NCI-H2227 treated with DMSO at 0.1 percent for 48 hours (cell line): Measurements from ENCODE around the gene CDH4.
A peak's percentile ranks its signal among the peaks of the same experiment; 100 is the strongest.

Experiments used
- DNase-seq: peaks from one replicate; lab custom pipeline; 2025; lab: John Stamatoyannopoulos, UW

CDH4 gene

DNA sequence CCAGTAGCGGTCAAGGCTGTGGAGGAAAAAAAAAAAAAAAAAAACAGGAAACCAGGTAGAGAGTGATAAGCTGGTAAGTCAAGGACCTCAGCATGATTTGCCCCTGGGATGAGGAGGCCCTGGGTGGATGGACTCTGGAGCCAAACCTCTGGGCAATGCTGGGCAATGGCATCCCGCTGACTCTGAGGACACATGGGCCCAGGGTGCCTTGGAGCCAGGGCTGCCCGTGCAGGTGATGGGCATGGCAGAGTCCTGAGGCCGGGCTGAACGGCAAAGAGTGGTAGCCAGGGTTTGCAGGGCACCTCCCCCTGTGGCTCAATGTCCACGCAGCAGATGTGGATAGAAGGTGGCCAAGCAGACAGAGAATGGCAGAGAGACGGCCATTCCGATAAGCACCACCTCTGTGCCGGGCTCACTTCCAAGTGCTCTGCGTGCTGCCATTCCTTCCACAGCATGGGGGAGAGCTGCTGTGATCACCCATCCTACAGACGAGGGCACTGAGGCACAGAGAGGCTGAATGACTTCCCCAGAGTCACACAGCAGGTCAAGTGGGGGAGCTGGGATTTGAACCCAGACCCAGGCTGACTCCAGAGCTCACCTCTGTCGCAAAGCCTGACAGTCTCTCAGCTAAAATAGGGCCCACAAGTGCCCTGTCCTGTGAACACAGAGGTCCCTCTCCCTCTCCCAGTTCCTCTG is 353.9 kb downstream of the CDH4 start:
- DNase-seq, result no peak

DNA sequence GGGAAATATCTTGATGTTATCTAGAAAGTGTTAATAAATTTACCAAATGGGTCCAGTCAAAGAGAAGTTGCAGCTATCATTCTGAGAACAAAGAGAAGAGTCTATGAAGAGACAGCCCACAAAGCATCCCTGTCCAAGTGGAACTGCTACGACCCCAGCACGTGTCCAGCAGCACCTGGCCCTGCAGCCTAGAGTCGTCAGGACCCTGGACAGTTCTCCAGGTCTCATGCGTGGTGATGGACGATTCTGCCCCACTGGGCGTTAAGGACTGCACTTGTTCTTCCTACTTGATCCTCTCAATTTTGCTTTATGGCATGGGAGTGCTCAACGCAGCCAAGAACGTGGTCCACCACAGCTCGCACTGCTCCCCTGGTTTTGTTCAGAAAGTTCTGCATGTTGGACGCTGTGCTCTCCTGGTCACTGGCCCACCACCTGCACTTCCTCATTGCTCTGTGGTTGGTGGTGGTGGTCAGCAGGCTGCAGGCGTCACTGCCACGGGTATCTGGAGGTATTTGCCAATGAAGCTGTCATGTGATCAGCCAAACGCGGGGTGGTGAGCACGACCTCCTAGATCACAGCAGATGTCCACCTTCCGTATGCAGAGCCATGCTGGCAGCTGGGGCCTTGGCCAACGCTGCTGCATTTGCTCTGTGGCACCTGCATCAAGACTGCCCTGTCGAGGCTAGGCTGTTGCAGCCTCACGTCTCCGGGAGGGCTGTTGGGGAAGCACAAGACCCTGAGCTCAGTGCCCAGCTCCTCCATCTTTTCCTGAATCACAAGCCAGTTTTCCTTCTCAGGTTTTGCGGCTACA is 356.4 kb downstream of the CDH4 start:
- no peak for DNase-seq

DNA sequence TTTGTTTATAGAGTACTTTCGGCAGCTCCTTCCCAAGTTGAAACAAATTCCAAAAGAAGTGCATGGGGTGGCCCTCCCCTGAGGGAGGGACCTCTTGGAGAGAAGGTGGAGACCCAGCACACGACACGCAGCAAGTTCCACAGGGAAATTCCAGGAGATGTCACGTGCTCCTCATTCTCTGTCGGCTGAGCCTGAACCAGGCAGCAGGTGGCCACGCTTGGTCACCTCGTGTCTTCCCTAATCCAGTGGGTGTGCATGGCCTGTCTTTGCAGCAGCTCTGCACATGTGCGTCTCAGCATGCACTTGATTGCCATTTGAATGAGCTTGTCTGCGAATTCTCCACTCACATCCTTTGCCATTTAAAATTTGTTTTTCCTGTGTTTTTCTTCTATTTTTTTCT is 357.4 kb downstream of the CDH4 start:
- no peak for DNase-seq

DNA sequence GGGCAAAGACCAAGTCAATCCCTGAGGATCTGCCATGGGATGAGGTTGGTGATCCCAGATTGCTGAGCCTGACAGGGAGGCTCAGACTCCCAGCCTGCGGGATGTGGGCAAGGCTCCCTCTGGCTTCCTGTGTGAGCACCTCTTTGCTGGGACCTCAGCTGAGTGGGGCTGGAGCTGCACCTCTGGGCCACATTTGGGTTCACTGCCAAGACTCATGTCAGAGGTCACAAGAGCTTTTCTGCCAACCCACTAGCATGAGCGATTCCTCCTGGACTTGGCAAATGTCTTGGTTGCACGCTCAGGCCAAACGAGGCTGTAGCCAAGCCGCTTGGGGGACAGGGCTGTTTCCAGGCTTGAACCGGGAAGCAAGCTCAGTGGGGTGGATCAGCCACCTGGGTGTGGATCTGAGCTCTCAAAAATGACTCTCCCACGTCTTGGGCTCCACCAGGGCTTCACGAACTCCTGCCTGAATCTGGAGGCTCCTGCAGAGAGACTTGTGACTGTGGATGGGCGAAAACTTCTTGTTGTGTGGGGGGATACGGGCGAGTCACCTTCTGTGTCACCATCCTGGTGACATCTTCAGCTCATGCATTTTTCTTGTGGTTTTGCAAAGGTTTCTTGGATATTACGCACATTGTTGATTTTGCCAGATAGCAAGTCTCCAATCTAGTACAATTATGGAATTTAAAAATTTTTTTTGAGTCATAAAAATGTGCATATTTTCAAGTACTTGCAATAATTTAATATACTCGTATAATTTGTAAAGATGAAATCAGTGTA is 359.5 kb downstream of the CDH4 start:
- no peak for DNase-seq

DNA sequence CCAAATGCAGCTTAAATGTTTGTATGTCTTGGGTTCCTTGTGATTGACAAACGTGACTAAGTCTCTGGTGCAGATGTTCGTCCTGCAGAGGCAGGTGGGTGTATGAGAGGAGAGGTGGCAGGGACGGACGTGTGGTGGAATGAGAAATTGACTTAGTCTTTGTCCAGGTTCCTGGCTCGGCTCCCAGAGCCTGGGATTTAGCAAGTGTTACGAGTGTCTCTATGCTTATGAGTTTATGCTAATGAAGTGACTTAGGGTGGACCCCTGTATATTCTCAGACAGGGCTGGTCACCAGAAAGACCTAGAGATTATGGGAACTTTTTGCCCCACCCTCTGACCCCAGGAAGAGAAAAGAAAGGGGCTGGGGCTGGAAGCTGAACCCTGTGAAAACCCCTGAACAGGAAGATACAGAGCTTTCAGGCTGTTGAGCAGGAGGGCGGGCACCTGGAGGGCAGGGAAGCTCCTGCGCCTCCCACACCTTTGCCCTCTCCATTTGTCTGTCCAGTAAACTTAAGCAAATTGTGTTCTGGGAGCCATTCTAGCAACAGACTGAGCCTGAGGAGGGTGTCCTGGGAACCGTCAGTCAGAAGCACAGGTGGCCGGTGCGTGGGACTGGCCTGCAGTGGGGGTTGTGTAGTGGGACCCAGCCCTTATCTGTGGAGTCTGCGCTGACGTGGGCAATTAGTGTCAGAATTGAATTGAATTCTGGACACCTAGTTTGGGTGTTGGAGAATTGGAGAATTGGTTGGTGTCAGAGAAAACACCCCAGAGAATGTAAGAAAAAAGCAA is 362.1 kb downstream of the CDH4 start:
- no peak for DNase-seq

DNA sequence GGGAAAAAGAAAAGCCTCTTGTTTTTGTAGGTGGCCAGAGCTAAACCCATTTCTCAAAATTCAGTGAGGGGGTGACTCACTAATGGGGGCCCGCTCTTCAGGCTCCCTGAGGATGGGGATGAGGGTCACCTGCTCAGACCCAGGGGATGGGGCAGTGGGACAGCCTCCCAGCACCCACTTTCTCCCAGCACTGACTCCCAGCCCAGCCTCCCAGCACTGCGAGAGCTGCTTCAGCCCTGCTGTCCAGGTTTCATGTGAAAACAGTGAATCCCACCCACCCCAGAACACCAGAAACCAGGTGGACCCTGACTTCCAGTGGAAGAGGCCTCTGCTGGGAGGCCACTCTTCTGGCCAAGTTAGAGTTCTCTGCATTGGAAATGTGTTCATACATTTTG is 362.6 kb downstream of the CDH4 start:
- no peak for DNase-seq

DNA sequence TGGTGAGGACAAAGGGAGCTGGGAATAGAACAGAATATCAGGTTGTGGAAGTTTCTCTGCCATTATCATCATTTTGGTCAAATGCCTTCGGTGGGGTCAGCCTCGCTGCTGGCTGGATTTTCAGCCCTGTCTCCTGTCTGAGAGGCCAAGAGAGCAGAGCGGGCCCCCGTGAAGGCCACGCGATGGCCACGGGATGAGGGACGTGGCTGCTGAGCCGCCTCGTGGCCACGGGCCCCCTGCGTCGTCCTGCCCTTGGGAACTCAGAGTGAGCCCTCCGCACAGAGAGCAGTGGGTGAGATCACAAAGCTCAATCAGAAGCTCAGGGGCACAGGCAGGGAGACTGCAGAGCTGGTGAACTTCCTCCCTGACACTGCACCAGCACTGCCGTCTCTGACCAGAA is 363.7 kb downstream of the CDH4 start:
- DNase-seq, result no peak

DNA sequence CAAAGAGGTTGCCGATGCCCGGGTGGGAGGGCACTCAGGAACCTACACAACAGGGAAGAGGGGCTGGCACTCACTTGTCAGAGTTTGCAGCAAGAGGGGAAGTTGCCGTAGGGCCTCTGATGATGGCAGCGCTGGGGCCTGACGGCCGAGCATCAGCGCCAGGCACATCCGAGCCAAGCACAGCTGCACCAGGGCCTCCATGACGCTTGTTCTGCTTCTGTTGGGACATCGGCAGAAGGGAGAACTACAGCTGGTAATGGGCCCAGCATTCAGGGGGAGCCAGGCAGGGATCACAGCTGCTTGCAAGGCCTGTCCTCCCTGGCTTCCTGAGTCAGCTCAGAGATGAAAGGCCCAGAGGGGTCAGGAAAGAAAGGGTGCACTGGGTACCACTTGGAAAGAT is 367.7 kb downstream of the CDH4 start:
- no peak for DNase-seq

DNA sequence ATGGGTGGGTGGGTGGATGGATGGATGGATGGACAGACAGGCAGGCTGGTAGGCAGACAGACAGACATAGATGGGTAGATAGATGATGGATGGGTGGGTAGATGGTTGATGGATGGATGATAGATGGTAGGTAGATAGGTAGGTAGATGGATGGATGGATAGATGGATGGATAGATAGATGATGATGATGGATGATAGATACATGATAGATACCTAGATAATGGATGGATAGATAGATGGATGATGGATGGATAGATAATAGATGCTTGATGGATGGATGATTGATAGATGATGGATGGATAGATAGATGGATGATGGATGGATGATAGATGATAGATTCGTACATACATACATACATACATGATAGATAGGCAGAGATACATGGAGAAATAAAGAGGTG is 368.1 kb downstream of the CDH4 start:
- DNase-seq, result no peak

DNA sequence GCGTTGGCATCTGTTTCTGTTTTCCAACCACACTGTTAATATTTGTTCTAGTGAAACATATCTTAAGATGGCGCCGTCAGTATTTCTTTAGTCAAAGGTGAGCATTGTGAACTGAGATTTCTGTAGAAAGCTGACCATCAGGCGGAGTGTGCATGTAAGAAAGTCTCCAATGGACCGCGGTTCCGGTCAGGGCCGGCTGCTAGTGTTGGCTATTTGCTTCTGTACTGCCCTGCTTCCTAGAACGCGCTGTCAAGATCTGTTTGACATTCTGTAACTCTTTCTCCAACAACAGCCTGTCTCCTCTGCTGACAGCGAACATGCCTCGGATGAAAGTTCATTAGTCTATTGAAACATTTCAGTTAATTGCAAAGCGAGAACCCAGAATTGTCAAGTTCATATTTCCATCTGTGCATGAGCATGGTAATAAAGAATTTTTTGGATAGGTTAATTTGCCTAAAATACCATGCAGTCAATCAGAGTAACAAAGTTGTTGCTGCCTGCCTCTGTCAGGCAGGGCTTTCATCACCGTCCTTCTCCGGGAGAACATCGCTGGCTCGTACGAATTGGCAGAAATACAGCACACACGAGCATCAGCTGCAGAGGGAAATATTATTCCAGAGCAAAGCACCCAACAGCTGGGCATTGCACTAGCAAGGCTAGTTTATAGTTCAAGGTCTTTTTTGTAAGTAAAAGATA is 369.1 kb downstream of the CDH4 start:
- DNase-seq, result no peak

DNA sequence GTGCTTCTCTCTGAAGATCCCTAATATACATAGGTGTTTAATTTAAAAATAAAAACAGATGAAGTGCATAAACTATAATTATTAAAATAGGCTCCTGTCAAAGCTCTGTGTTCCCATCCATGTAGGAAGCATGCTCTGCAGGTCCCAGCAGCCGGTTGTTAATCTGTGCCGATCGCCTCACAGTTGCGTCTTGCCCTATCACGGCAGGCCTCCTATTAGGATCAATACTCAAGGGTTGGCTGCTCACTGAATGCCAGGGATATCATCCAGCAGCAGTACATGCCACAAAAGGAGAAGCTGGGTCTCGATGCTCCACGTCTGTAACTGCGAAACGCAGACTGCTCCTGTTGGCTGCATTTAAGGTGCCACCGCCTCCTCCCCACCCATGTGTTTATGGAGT is 369.8 kb downstream of the CDH4 start:
- DNase-seq, result no peak

DNA sequence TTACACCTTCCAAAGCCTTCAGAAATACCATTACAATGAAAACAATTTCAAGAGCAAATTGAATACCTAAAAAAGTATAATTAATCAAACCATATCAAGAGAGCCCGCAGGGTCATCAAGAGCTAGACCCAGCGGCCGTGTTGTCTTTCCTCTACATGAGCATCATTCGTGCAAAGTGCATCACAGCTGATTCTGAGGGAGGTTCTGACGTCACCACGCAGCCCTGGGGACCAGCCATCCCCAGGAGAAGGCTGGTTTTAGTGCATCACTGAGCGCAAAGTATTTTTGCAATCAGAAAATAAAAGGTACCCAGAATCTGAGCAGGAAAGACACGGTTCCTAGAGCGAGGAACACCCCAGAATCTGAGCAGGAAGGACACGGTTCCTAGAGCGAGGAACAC is 371.4 kb downstream of the CDH4 start:
- no peak for DNase-seq

DNA sequence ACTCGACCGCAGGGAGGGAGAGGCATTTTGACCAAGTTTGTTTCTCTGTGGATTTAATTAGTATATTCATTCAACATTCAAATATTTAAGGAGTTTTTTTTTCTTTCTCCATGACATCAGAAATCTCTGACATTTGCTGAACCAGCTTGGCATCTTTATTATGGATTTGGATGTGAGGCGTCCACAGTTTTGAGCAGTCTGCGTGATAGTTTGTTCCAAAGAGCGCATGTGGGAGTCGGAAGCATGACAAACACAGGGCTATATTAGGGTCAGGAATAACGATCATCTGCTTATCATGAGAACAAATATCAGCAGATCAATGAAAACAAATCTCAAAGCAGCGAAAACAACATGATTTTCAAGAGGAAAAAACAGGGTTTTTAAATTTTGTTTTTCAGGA is 373.2 kb downstream of the CDH4 start:
- no peak for DNase-seq

DNA sequence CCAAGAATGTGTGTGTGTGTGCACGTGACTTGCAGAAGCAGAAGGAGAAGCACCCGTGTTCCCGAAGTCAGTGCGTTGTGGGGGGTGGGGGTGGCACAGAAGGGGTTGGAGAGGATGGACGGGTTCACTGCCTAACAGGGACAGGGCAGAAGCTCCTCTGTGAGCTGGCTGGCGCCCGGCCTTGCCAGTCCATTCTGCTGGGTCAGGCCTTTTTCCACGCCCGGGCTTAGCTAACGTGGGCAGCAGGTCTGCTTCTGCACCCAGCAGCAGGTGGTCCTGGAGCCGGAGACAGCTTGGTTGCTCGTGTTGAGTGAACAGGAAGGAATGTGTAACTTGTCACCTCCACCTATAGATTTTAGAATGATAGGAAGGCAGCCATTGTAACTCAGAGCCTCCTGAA is 374.4 kb downstream of the CDH4 start:
- DNase-seq, result no peak

DNA sequence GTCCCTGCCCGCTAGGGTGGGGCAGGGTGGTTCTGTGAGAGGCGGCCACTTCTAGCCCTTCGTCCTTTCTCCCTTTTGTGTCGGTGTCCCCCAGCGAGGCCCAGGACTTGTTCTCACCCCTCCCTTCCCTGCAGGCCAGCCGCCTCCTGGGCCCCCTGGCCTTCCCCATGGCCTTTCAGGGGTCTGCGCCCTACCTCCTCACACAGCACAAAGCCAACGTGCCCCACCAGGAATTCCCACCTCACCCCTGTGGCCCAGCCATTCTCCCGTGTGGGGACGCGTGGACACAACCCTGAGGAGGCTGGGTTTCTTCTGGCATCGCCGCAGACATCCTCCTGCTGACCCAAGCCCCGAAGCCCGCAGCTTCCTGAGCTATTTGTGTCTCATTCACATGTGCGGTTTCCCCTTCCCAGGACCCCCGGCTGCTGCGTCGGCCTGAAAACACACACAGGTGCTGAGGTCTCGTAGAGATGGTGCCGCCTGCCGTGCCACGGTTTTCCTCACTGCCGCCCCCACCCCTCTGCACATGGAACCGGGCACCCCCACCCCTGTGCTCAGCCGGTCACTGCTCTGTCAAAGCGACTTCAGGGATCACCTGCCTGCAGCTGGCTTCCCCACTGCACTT is 375.8 kb downstream of the CDH4 start:
- no peak for DNase-seq

DNA sequence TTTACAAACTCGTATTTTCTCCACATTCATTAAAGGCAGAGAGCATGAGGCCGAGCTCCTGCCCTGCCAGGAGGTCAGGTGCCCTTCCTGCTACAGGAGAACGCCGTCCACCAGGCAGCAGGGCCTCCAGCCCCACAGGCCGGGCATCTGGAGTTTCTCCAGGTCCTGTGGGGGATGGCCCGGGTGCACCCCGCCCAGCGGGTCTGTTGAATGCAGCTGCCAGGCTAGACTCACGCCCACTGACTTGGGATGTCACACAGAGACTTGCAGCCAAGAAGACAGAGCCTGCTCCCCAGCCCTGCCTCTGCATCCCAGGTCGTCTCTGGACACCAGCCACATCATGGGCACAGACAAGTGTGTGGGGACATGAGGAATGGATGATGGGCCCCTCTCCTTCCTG is 376.4 kb downstream of the CDH4 start:
- no peak for DNase-seq

DNA sequence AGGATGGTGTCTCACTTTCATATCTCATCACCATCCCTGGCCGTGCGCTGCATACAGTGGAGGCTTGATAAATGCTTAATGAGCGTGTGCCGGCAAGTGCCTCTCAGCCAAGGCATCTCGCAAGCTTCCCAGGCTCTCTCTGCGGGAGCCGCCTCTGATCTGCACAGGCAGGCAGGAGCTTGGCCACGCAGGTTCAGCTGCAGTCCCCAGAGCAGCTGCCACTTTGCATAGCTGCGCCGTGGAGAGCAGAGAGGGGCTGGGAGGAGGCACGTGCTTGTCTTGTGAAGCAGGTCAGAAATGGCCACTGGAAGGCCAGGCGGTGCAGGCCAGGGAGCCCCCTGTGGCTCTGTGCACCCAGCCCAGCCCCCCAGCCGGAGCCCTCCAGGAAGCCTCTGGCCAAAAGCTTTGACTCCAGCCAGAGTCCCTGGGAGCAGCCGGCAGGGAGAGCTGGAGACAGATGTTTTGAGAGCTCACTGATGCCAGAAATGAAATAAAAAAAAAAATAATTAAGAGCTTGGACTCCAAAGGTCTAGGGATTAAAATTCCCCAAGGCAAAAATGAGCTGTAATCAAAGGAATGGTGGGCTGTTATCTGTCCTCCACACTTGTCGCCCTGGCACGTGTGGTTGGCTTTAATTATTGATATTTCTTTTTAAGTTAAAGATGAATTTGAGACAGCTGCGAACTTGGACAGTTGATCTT is 377.0 kb downstream of the CDH4 start:
- DNase-seq, result peak; percentile 77

DNA sequence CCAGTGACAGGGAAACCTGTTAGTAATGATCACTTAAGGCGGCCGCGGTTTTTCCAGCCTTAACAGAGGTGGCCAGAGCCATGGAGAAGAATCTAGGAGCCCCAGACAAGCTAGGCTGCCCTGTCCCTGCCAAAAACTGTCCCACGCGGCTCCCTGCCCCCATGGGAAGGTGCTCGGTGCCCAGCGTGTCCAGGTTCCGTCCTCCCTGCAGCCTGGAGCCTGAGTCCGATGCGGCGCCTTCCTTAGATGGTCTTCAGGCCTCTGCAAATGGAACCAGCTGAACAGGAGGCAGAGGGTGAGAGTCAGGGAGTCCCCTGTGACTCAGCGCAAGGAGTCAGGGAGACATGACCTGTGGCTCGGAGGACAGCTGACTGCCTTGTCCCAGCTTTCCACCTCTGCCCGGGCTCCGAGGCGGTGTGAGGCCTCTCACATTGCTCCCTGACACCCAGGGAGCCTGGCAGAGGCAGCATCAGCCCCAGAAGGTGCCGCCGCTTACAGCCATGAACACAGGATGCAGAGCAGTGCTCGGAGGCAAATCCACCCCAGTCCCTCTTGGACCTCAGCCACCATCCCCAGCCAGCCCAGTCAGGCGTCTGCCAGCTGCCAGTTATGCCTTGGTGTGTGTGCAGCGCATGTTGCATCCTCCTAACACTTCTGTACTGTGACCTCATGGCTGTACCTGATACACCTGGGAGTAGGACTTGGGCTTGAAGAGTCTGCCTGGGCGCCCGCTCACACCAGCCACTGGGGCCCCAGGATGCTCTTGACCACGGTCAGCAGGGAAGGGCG is 377.7 kb downstream of the CDH4 start:
- DNase-seq, result no peak

DNA sequence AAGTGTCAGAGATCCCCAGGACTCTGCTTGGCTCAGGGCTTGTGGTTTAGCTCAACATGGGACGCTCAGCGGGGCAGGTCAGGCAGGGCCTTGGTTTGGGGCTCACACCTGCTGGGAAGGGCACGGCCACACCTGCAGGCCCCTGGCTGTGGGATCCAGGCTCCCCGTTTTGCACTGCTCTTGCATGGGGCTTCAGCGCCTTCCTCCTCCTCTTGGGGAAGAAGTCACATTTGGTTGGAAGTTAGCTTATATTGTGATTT is 378.3 kb downstream of the CDH4 start:
- no peak for DNase-seq

DNA sequence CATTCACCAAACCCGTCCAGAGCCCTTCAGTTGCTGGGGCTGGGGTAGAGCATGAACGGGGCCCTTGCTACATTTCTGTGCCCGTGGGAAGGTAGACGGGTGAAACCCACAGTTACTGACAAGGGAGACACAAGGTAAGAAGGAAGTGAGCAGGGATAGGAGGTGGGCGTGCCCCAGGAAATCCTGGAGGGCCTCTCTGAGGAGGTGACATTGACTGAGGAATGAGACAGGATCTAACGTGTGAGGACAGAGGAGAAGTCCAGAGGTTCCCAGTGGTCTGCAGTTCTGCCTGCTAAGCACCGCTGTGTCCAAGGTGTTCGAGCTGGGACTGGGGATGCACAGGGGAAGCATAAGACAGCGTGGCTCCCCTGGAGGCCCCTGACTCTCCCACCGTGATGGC is 378.8 kb downstream of the CDH4 start:
- DNase-seq, result no peak
